ENCODE data around the gene NOS1AP.

Gene NOS1AP

DNA sequence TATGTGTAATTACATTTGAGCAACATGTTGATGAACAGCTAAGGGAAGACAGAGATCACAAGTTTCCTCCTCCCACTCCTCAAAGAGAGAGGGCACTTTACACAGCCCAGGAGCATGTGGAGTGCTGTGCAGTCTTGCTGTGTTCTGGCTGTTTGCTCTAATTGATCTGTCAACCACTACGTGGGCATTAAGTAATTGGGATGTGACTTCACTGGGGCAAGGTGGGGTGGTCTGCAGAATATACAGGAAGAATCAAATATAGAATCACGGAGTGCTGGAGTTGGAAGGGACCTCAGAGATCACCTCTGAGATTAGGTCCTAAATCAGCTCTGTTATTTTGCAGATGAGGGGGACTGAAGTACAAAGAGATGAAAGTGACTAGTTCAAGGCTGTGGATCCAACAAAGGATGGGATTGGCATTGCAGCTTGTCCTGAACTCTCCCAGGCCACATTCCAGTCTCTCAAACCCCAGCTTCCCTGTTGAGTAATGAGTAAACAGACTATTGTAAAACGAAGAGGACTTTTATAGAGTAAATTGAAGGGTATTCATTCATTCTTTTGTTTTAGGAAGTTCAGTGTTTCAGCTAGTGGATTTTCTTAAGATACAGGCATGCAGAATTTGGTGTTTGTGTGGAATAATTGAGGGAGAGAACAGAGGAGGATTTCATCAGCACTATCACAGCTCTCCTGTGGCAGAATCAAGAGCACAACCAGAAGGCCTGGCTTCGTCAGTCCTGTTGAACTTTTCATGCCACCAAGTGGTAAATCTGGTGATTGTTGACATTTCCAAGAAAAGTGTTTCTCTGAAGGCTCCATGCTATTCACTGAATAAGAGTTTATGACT is 22.4 kb downstream of the NOS1AP start:
- H3K27ac ChIP-seq (ENCODE audit: low read length) = no peak overlapping the region
- no peaks in the 10 kb centered on the region for H3K9me3 ChIP-seq (ENCODE audit: insufficient read depth, low read depth, low read length)
- no peaks in the 10 kb centered on the region for H3K36me3 ChIP-seq (ENCODE audit: insufficient read depth, low read depth, low read length)
- H3K4me3 ChIP-seq (ENCODE audit: low read length) = peak overlapping the region; percentile 47; the same call in 1 of the 2 replicates
- peaks cover 24% of the 10 kb centered on the region for H3K4me1 ChIP-seq (ENCODE audit: insufficient read depth, low read length)
- H3K27me3 ChIP-seq (ENCODE audit: insufficient read depth, low read length) = peaks cover 27% of the 10 kb centered on the region; the same call in 1 of the 2 replicates
- no peak overlapping the region; the same call in 1 of the 2 replicates for H3K9ac ChIP-seq (ENCODE audit: low read depth, low read length)

DNA sequence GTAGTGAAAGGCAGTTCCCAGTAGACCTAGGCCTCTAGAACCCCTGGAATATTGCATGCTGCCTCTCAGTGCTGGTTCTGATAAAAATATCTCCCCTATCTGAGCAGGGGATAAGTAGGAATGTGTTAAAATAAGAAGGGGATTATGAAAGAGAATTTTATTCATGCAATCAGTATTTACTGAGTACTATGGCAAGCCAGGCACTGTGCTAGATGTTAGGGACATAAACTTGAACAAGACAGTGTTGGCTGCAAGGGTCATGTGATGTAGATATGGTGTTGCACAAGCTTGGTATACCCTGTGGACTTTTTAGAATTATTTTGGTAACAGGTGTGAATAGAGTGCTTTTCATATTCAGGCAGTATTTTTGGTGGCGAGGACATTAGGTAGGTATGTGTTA is 23.6 kb downstream of the NOS1AP start:
- Histone ChIP-seq H3K4me3 (ENCODE audit: low read length) (no peak overlapping the region), H3K27me3 (ENCODE audit: insufficient read depth, low read length) (peaks cover 27% of the 10 kb centered on the region; the same call in 1 of the 2 replicates), H3K9me3 (ENCODE audit: insufficient read depth, low read depth, low read length) (no peaks in the 10 kb centered on the region), H3K4me1 (ENCODE audit: insufficient read depth, low read length) (peaks cover 24% of the 10 kb centered on the region), H3K36me3 (ENCODE audit: insufficient read depth, low read depth, low read length) (no peaks in the 10 kb centered on the region), H3K27ac (ENCODE audit: low read length) (no peak overlapping the region), H3K9ac (ENCODE audit: low read depth, low read length) (no peak overlapping the region)

- H3K27me3 ChIP-seq (ENCODE audit: insufficient read depth, low read length) = peaks cover 27% of the 10 kb centered on the region; the same call in 1 of the 2 replicates
- H3K9me3 ChIP-seq (ENCODE audit: insufficient read depth, low read depth, low read length) = no peaks in the 10 kb centered on the region
- no peaks in the 10 kb centered on the region for H3K36me3 ChIP-seq (ENCODE audit: insufficient read depth, low read depth, low read length)
- H3K4me1 ChIP-seq (ENCODE audit: insufficient read depth, low read length) = peaks cover 24% of the 10 kb centered on the region
- H3K4me3 ChIP-seq (ENCODE audit: low read length) = no peak overlapping the region
- no peak overlapping the region for H3K27ac ChIP-seq (ENCODE audit: low read length)
- no peak overlapping the region for H3K9ac ChIP-seq (ENCODE audit: low read depth, low read length)
These were observed 24.8 kb downstream of the NOS1AP start for GRCh38 chr1:162094271-162094670.

DNA sequence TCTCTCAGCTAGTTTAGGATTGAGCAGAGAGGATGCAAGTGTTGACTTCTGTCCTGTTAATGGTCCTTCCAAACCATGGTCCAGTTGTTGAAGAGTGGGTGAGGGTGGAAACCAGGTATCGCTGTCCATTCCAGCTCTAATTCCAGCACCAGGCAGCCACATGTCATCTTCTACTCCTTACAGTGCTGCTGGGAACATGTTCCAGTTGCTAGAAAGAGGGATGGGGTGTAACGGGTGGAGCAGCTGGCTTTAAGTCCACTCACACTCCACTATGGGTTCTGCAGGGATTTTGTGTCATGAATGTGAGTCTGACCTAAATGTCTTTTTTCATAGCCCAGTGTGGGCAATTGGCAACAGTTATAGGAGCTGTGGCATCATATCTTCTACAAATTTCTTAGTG is 25.2 kb downstream of the NOS1AP start:
- Histone ChIP-seq H3K9ac (ENCODE audit: low read depth, low read length) (no peak overlapping the region), H3K4me3 (ENCODE audit: low read length) (no peak overlapping the region), H3K27ac (ENCODE audit: low read length) (no peak overlapping the region), H3K9me3 (ENCODE audit: insufficient read depth, low read depth, low read length) (no peaks in the 10 kb centered on the region), H3K36me3 (ENCODE audit: insufficient read depth, low read depth, low read length) (no peaks in the 10 kb centered on the region), H3K4me1 (ENCODE audit: insufficient read depth, low read length) (peaks cover 24% of the 10 kb centered on the region), H3K27me3 (ENCODE audit: insufficient read depth, low read length) (peaks cover 27% of the 10 kb centered on the region; the same call in 1 of the 2 replicates)

- Histone ChIP-seq H3K9me3 (ENCODE audit: insufficient read depth, low read depth, low read length) (no peaks in the 10 kb centered on the region), H3K9ac (ENCODE audit: low read depth, low read length) (no peak overlapping the region), H3K4me1 (ENCODE audit: insufficient read depth, low read length) (no peaks in the 10 kb centered on the region), H3K36me3 (ENCODE audit: insufficient read depth, low read depth, low read length) (no peaks in the 10 kb centered on the region), H3K4me3 (ENCODE audit: low read length) (no peak overlapping the region), H3K27me3 (ENCODE audit: insufficient read depth, low read length) (no peaks in the 10 kb centered on the region), H3K27ac (ENCODE audit: low read length) (no peak overlapping the region)
These were observed 38.4 kb downstream of the NOS1AP start for GRCh38 chr1:162107911-162108310.

DNA sequence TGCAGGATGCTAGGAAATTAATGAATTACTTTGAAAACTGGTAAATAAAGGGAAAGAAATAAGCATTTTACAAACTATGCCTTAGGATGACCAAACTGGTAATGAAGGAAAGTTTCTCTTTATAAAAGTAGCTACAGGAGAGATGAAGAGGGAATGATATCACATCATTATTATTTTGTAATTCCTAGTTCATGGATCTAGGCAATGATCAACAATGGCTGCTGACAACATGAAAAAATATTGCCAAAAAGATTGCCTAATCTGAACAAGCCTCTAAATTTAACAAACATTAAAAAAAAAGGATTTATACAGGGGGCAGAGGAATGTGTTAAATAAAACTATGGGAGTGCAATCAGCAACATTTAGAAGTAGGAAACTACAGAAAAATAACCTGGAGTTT is 38.9 kb downstream of the NOS1AP start:
- no peak overlapping the region for H3K4me3 ChIP-seq (ENCODE audit: low read length)
- no peak overlapping the region for H3K9ac ChIP-seq (ENCODE audit: low read depth, low read length)
- no peaks in the 10 kb centered on the region for H3K36me3 ChIP-seq (ENCODE audit: insufficient read depth, low read depth, low read length)
- H3K4me1 ChIP-seq (ENCODE audit: insufficient read depth, low read length) = no peaks in the 10 kb centered on the region
- H3K27ac ChIP-seq (ENCODE audit: low read length) = no peak overlapping the region
- H3K27me3 ChIP-seq (ENCODE audit: insufficient read depth, low read length) = no peaks in the 10 kb centered on the region
- H3K9me3 ChIP-seq (ENCODE audit: insufficient read depth, low read depth, low read length) = no peaks in the 10 kb centered on the region

- H3K36me3 ChIP-seq (ENCODE audit: insufficient read depth, low read depth, low read length) = no peaks in the 10 kb centered on the region
- no peak overlapping the region for H3K27ac ChIP-seq (ENCODE audit: low read length)
- no peak overlapping the region for H3K4me3 ChIP-seq (ENCODE audit: low read length)
- H3K9me3 ChIP-seq (ENCODE audit: insufficient read depth, low read depth, low read length) = no peaks in the 10 kb centered on the region
- no peaks in the 10 kb centered on the region for H3K4me1 ChIP-seq (ENCODE audit: insufficient read depth, low read length)
- H3K9ac ChIP-seq (ENCODE audit: low read depth, low read length) = no peak overlapping the region
- H3K27me3 ChIP-seq (ENCODE audit: insufficient read depth, low read length) = no peaks in the 10 kb centered on the region
These were observed 41.4 kb downstream of the NOS1AP start for GRCh38 chr1:162110910-162111309.

GRCh38 chr1:162111572-162111971 is 42.1 kb downstream of the NOS1AP start:
- no peaks in the 10 kb centered on the region for H3K27me3 ChIP-seq (ENCODE audit: insufficient read depth, low read length)

GRCh38 chr1:162113419-162113818 is 43.9 kb downstream of the NOS1AP start:
- Histone ChIP-seq H3K27ac (ENCODE audit: low read length) (no peak overlapping the region), H3K9ac (ENCODE audit: low read depth, low read length) (no peak overlapping the region)

More at GRCh38 chr1:162111572-162111971, 42.1 kb downstream of the NOS1AP start:
- Histone ChIP-seq H3K9me3 (ENCODE audit: insufficient read depth, low read depth, low read length) (no peaks in the 10 kb centered on the region), H3K27ac (ENCODE audit: low read length) (no peak overlapping the region), H3K4me1 (ENCODE audit: insufficient read depth, low read length) (no peaks in the 10 kb centered on the region), H3K36me3 (ENCODE audit: insufficient read depth, low read depth, low read length) (no peaks in the 10 kb centered on the region), H3K4me3 (ENCODE audit: low read length) (no peak overlapping the region), H3K9ac (ENCODE audit: low read depth, low read length) (no peak overlapping the region)

GRCh38 chr1:162117039-162117774 is 47.7 kb downstream of the NOS1AP start:
- Histone ChIP-seq H3K9ac (ENCODE audit: low read depth, low read length) (no peak overlapping the region), H3K9me3 (ENCODE audit: insufficient read depth, low read depth, low read length) (no peaks in the 10 kb centered on the region), H3K4me3 (ENCODE audit: low read length) (no peak overlapping the region), H3K27me3 (ENCODE audit: insufficient read depth, low read length) (no peaks in the 10 kb centered on the region), H3K4me1 (ENCODE audit: insufficient read depth, low read length) (no peaks in the 10 kb centered on the region; the same call in 1 of the 2 replicates), H3K36me3 (ENCODE audit: insufficient read depth, low read depth, low read length) (no peaks in the 10 kb centered on the region), H3K27ac (ENCODE audit: low read length) (no peak overlapping the region)

More at GRCh38 chr1:162113419-162113818, 43.9 kb downstream of the NOS1AP start:
- no peak overlapping the region for H3K4me3 ChIP-seq (ENCODE audit: low read length)
- no peaks in the 10 kb centered on the region for H3K9me3 ChIP-seq (ENCODE audit: insufficient read depth, low read depth, low read length)
- H3K27me3 ChIP-seq (ENCODE audit: insufficient read depth, low read length) = no peaks in the 10 kb centered on the region
- no peaks in the 10 kb centered on the region for H3K36me3 ChIP-seq (ENCODE audit: insufficient read depth, low read depth, low read length)
- H3K4me1 ChIP-seq (ENCODE audit: insufficient read depth, low read length) = no peaks in the 10 kb centered on the region

- H3K9ac ChIP-seq (ENCODE audit: low read depth, low read length) = no peak overlapping the region
- no peak overlapping the region for H3K4me3 ChIP-seq (ENCODE audit: low read length)
- no peaks in the 10 kb centered on the region for H3K9me3 ChIP-seq (ENCODE audit: insufficient read depth, low read depth, low read length)
- no peaks in the 10 kb centered on the region; the same call in 1 of the 2 replicates for H3K4me1 ChIP-seq (ENCODE audit: insufficient read depth, low read length)
- H3K27ac ChIP-seq (ENCODE audit: low read length) = no peak overlapping the region
- H3K36me3 ChIP-seq (ENCODE audit: insufficient read depth, low read depth, low read length) = no peaks in the 10 kb centered on the region
- H3K27me3 ChIP-seq (ENCODE audit: insufficient read depth, low read length) = no peaks in the 10 kb centered on the region
These were observed 48.6 kb downstream of the NOS1AP start for GRCh38 chr1:162118063-162118462.

All from iPS-20b (cell line).